DND-41 (cell line): ENCODE results near the gene TXNDC16.

Source experiments
- EZH2 ChIP-seq: IDR thresholded peaks from 3 replicates; pipeline ENCODE4 v1.6.1; 2012; ENCODE audit warnings: borderline replicate concordance, low read depth, mild to moderate bottlenecking, moderate library complexity, low read length, inconsistent platforms; ENCODE audit not compliant: severe bottlenecking
- TF ChIP-seq, protein P1 (sequence below): IDR thresholded peaks from 2 replicates; pipeline ENCODE4 v1.5.1; 2012; ENCODE audit warnings: borderline replicate concordance, low read length, moderate library complexity, mild to moderate bottlenecking; ENCODE audit not compliant: poor library complexity, severe bottlenecking; ENCODE audit errors: extremely low read depth

- TF ChIP-seq, protein P1, sequence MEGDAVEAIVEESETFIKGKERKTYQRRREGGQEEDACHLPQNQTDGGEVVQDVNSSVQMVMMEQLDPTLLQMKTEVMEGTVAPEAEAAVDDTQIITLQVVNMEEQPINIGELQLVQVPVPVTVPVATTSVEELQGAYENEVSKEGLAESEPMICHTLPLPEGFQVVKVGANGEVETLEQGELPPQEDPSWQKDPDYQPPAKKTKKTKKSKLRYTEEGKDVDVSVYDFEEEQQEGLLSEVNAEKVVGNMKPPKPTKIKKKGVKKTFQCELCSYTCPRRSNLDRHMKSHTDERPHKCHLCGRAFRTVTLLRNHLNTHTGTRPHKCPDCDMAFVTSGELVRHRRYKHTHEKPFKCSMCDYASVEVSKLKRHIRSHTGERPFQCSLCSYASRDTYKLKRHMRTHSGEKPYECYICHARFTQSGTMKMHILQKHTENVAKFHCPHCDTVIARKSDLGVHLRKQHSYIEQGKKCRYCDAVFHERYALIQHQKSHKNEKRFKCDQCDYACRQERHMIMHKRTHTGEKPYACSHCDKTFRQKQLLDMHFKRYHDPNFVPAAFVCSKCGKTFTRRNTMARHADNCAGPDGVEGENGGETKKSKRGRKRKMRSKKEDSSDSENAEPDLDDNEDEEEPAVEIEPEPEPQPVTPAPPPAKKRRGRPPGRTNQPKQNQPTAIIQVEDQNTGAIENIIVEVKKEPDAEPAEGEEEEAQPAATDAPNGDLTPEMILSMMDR: no peak
- no peak for TF ChIP-seq EZH2
These were observed 106.0 kb downstream of the TXNDC16 start for GRCh38 chr14:52446355-52446754.
